ENCODE results near the gene PDE4B. TPM values are rescaled to one million over a fixed set of nuclear protein-coding genes. Genes with fewer than 3 reads are reported as not detected.

Gene PDE4B
- total and polyA plus RNA-seq, 2 of the 13 experiments (the other 11 are each of a cell fraction or from before 2014, with no cell fraction given), result not detected

DNA sequence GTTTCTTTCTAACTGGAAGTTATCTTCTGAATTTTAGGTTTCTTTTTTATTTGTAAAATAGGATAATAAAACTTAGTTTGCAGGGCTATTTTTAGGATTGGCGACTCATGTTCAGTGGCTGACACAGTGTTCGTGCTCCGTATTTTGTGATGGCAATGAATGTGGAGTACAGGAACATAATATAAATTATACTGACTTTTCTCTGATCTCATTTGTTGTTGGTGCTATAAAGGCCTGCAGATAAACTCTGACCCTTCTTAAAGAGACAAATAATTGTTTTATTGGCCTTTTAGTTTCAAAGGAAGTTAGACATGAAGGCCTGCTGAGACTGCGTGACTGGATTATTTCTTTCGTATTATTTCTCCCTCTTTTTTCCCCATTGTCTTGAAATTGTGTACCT lies 339.6 kb downstream of the PDE4B start (continued):
- TF ChIP-seq, protein P1, sequence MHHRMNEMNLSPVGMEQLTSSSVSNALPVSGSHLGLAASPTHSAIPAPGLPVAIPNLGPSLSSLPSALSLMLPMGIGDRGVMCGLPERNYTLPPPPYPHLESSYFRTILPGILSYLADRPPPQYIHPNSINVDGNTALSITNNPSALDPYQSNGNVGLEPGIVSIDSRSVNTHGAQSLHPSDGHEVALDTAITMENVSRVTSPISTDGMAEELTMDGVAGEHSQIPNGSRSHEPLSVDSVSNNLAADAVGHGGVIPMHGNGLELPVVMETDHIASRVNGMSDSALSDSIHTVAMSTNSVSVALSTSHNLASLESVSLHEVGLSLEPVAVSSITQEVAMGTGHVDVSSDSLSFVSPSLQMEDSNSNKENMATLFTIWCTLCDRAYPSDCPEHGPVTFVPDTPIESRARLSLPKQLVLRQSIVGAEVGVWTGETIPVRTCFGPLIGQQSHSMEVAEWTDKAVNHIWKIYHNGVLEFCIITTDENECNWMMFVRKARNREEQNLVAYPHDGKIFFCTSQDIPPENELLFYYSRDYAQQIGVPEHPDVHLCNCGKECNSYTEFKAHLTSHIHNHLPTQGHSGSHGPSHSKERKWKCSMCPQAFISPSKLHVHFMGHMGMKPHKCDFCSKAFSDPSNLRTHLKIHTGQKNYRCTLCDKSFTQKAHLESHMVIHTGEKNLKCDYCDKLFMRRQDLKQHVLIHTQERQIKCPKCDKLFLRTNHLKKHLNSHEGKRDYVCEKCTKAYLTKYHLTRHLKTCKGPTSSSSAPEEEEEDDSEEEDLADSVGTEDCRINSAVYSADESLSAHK (CRISPR knock-in tag; IDR thresholded peaks at IDR 0.05; ENCODE audit: borderline replicate concordance), result no peak

DNA sequence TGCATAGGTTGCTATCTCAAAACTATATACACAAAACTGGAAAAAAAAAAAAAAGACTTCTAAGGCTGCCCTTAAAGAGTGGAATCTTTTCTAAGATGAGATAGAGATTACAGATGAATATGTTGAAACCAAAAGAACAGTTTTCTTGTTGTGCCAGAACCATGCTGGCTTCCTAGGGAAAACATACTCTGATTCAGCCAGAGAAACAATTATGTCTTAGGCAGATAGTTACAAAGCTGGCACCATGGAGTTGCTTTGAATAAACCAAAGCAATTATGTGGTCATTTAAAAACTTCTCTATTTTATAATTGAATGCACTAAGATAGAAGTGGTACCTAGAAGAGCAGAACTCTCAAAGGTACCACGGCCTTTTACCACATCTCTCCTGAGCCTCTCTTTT lies 341.3 kb downstream of the PDE4B start:
- TF ChIP-seq, protein P2, sequence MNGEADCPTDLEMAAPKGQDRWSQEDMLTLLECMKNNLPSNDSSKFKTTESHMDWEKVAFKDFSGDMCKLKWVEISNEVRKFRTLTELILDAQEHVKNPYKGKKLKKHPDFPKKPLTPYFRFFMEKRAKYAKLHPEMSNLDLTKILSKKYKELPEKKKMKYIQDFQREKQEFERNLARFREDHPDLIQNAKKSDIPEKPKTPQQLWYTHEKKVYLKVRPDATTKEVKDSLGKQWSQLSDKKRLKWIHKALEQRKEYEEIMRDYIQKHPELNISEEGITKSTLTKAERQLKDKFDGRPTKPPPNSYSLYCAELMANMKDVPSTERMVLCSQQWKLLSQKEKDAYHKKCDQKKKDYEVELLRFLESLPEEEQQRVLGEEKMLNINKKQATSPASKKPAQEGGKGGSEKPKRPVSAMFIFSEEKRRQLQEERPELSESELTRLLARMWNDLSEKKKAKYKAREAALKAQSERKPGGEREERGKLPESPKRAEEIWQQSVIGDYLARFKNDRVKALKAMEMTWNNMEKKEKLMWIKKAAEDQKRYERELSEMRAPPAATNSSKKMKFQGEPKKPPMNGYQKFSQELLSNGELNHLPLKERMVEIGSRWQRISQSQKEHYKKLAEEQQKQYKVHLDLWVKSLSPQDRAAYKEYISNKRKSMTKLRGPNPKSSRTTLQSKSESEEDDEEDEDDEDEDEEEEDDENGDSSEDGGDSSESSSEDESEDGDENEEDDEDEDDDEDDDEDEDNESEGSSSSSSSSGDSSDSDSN (CRISPR knock-in tag; IDR thresholded peaks at IDR 0.05), result no peak
- TF ChIP-seq, protein P3, sequence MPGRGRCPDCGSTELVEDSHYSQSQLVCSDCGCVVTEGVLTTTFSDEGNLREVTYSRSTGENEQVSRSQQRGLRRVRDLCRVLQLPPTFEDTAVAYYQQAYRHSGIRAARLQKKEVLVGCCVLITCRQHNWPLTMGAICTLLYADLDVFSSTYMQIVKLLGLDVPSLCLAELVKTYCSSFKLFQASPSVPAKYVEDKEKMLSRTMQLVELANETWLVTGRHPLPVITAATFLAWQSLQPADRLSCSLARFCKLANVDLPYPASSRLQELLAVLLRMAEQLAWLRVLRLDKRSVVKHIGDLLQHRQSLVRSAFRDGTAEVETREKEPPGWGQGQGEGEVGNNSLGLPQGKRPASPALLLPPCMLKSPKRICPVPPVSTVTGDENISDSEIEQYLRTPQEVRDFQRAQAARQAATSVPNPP (CRISPR knock-in tag; IDR thresholded peaks at IDR 0.05), result no peak
- no peak for TF ChIP-seq PRMT3 (CRISPR knock-in tag; IDR thresholded peaks at IDR 0.05; ENCODE audit: borderline replicate concordance, low read depth)
- no peak for TF ChIP-seq ZFP82 (CRISPR knock-in tag; IDR thresholded peaks at IDR 0.05; ENCODE audit: borderline replicate concordance)
- TF ChIP-seq GABPB1 (CRISPR knock-in tag; IDR thresholded peaks at IDR 0.05), result no peak
- TF ChIP-seq SIN3B (IDR thresholded peaks at IDR 0.05; ENCODE audit: low read length), result no peak
- intact Hi-C loops (cut with micrococcal nuclease; ENCODE audit: unreplicated experiment), result no loop called here

More for the DNA sequence above, 341.3 kb downstream of the PDE4B start:
- Histone ChIP-seq H3K27ac (ENCODE audit: extremely low read length, insufficient read depth, low read length) (no peak overlapping the region), H2AFZ (ENCODE audit: low read length) (no peak overlapping the region), H3K9ac (ENCODE audit: insufficient read depth, low read depth, low read length) (no peak overlapping the region), H3K27me3 (ENCODE audit: control insufficient read depth in 1 of 2, insufficient read depth in 2 of 2, low read length in 2 of 2) (no peaks in the 10 kb centered on the region), H3K36me3 (replicated peaks in 1 of 2; ENCODE audit: control insufficient read depth in 1 of 2, insufficient read depth in 2 of 2, low read length in 2 of 2) (no peaks in the 10 kb centered on the region), H3K4me2 (ENCODE audit: low read depth, low read length) (no peak overlapping the region), H3K4me3 (replicated peaks in 1 of 3; ENCODE audit: insufficient read depth in 1 of 3, low read depth in 2 of 3, low read length in 3 of 3) (no peak overlapping the region), H3K79me2 (ENCODE audit: insufficient read depth, low read length) (no peaks in the 10 kb centered on the region), H3K9me3 (ENCODE audit: low read length) (peaks cover 41% of the 10 kb centered on the region), H4K20me1 (ENCODE audit: insufficient read depth, low read length) (no peaks in the 10 kb centered on the region), H3K4me1 (ENCODE audit: insufficient read depth, low read length) (no peaks in the 10 kb centered on the region)
- 48% methylated on average over 1 of the region's 1 CpG for WGBS (ENCODE audit: low lambda C conversion rate)
- in situ Hi-C loops (cut with HindIII; ENCODE audit: extremely low pct_ligation_motif_present, low pct_unique_long_range_greater_than_20kb), result no loop called here
- BruUV-seq (replicated peaks), result no TSS peak
- DNase-seq (ENCODE audit: low spot score) (no peak), ATAC-seq (no peak), FAIRE-seq (no peak)
- CTCF ChIA-PET (ENCODE audit: low intra/inter-chr PET ratio, low total read pairs), result no interaction called here
- POLR2A ChIA-PET, result no interaction called here

Data from HepG2 (cell line).